ENCODE data around the gene MRPL54. TPM values are rescaled to one million over a fixed set of nuclear protein-coding genes. Genes with fewer than 3 reads are reported as not detected.

Gene MRPL54
- total and polyA plus RNA-seq, 2 donors (not counting 1 experiment from before 2014, with no cell fraction given) = 29.7 to 45.4 TPM

- no peak for DNase-seq (ENCODE audit: low read depth in 2 of 2)
Observed at GRCh38 chr19:3803986-3804385, 41.5 kb downstream of the MRPL54 start.

GRCh38 chr19:3804429-3804828 lies 41.9 kb downstream of the MRPL54 start:
- Histone ChIP-seq H3K4me3 (replicated peaks in 1 of 4; ENCODE audit: control extremely low read depth in 1 of 4, insufficient read depth in 1 of 4, low read depth in 3 of 4, low read length in 4 of 4) (no peak overlapping the region), H3K4me2 (ENCODE audit: extremely low read depth, insufficient read depth, low read length) (no peak overlapping the region), H3K36me3 (ENCODE audit: control insufficient read depth, insufficient read depth, low read length) (no peaks in the 10 kb centered on the region), H3K27me3 (ENCODE audit: control insufficient read depth, insufficient read depth, low read length) (peaks cover 11% of the 10 kb centered on the region), H3K9ac (ENCODE audit: insufficient read depth, low read length) (no peak overlapping the region), H3K79me2 (ENCODE audit: control insufficient read depth, insufficient read depth, low read length) (no peaks in the 10 kb centered on the region), H4K20me1 (ENCODE audit: control insufficient read depth, extremely low read depth, insufficient read depth, low read length) (no peaks in the 10 kb centered on the region), H3K27ac (ENCODE audit: insufficient read depth, low read length) (no peak overlapping the region), H3K4me1 (ENCODE audit: control insufficient read depth, extremely low read depth, insufficient read depth, low read length) (no peaks in the 10 kb centered on the region), H3K9me3 (ENCODE audit: control insufficient read depth, insufficient read depth, low read depth, low read length) (peaks cover 3% of the 10 kb centered on the region), H2AFZ (ENCODE audit: low read length) (no peak overlapping the region)
- no peak for TF ChIP-seq EZH2 (IDR thresholded peaks at IDR 0.05; ENCODE audit: low read length, missing control alignments)
- no peak for TF ChIP-seq CTCF (conservative IDR thresholded peaks at IDR 0.05 in 1 of 2, IDR thresholded peaks at IDR 0.05 in 1 of 2; ENCODE audit: low read depth in 1 of 2, low read length in 2 of 2)
- no peak for DNase-seq (ENCODE audit: low read depth in 2 of 2)

More at GRCh38 chr19:3803986-3804385, 41.5 kb downstream of the MRPL54 start:
- Histone ChIP-seq H3K4me1 (ENCODE audit: control insufficient read depth, extremely low read depth, insufficient read depth, low read length) (no peaks in the 10 kb centered on the region), H3K79me2 (ENCODE audit: control insufficient read depth, insufficient read depth, low read length) (no peaks in the 10 kb centered on the region), H4K20me1 (ENCODE audit: control insufficient read depth, extremely low read depth, insufficient read depth, low read length) (no peaks in the 10 kb centered on the region), H3K27me3 (ENCODE audit: control insufficient read depth, insufficient read depth, low read length) (peaks cover 15% of the 10 kb centered on the region), H3K4me2 (ENCODE audit: extremely low read depth, insufficient read depth, low read length) (no peak overlapping the region), H3K4me3 (replicated peaks in 1 of 4; ENCODE audit: control extremely low read depth in 1 of 4, insufficient read depth in 1 of 4, low read depth in 3 of 4, low read length in 4 of 4) (no peak overlapping the region), H3K9me3 (ENCODE audit: control insufficient read depth, insufficient read depth, low read depth, low read length) (peaks cover 3% of the 10 kb centered on the region), H3K9ac (ENCODE audit: insufficient read depth, low read length) (no peak overlapping the region), H2AFZ (ENCODE audit: low read length) (no peak overlapping the region), H3K27ac (ENCODE audit: insufficient read depth, low read length) (no peak overlapping the region), H3K36me3 (ENCODE audit: control insufficient read depth, insufficient read depth, low read length) (no peaks in the 10 kb centered on the region)
- TF ChIP-seq EZH2 (IDR thresholded peaks at IDR 0.05; ENCODE audit: low read length, missing control alignments) (no peak), CTCF (conservative IDR thresholded peaks at IDR 0.05 in 1 of 2, IDR thresholded peaks at IDR 0.05 in 1 of 2; ENCODE audit: low read depth in 1 of 2, low read length in 2 of 2) (no peak)

GRCh38 chr19:3805859-3806258 lies 43.4 kb downstream of the MRPL54 start:
- no peak for TF ChIP-seq EZH2 (IDR thresholded peaks at IDR 0.05; ENCODE audit: low read length, missing control alignments)
- TF ChIP-seq CTCF (conservative IDR thresholded peaks at IDR 0.05 in 1 of 2, IDR thresholded peaks at IDR 0.05 in 1 of 2; ENCODE audit: low read depth in 1 of 2, low read length in 2 of 2) = no peak
- Histone ChIP-seq H3K4me1 (ENCODE audit: control insufficient read depth, extremely low read depth, insufficient read depth, low read length) (no peaks in the 10 kb centered on the region), H3K36me3 (ENCODE audit: control insufficient read depth, insufficient read depth, low read length) (no peaks in the 10 kb centered on the region), H3K27me3 (ENCODE audit: control insufficient read depth, insufficient read depth, low read length) (peaks cover 11% of the 10 kb centered on the region), H3K27ac (ENCODE audit: insufficient read depth, low read length) (no peak overlapping the region), H3K4me2 (ENCODE audit: extremely low read depth, insufficient read depth, low read length) (no peak overlapping the region), H3K4me3 (replicated peaks in 1 of 4; ENCODE audit: control extremely low read depth in 1 of 4, insufficient read depth in 1 of 4, low read depth in 3 of 4, low read length in 4 of 4) (no peak overlapping the region), H4K20me1 (ENCODE audit: control insufficient read depth, extremely low read depth, insufficient read depth, low read length) (no peaks in the 10 kb centered on the region), H2AFZ (ENCODE audit: low read length) (no peak overlapping the region), H3K9ac (ENCODE audit: insufficient read depth, low read length) (no peak overlapping the region), H3K79me2 (ENCODE audit: control insufficient read depth, insufficient read depth, low read length) (no peaks in the 10 kb centered on the region), H3K9me3 (ENCODE audit: control insufficient read depth, insufficient read depth, low read depth, low read length) (peaks cover 3% of the 10 kb centered on the region)
- no peak for DNase-seq (ENCODE audit: low read depth in 2 of 2)
